Activated gamma-delta T cell (primary cell): ENCODE measurements around the gene HTRA2.

Source experiments
- DNase-seq: peaks from one replicate; lab custom pipeline; 2025; lab: John Stamatoyannopoulos, UW

Gene HTRA2

DNA sequence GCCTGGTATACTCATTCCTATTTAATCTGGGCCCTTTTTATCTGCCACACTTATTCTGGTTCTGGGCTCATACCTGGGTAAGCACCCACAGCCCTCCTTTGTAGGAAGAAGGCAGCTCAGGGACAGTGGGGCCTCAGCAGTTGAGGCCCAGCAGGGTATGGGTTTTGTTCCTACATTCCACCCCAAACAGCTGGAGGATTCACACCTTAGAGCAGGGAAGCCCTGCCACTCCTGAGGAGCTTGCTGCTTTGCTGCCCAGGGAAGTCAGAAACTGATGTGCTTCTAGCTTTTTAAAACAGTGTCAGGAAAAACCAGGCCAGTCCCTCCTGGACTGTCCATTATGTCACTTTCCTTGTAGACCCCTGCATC lies 29.2 kb upstream of the HTRA2 start:
- no peak for DNase-seq

DNA sequence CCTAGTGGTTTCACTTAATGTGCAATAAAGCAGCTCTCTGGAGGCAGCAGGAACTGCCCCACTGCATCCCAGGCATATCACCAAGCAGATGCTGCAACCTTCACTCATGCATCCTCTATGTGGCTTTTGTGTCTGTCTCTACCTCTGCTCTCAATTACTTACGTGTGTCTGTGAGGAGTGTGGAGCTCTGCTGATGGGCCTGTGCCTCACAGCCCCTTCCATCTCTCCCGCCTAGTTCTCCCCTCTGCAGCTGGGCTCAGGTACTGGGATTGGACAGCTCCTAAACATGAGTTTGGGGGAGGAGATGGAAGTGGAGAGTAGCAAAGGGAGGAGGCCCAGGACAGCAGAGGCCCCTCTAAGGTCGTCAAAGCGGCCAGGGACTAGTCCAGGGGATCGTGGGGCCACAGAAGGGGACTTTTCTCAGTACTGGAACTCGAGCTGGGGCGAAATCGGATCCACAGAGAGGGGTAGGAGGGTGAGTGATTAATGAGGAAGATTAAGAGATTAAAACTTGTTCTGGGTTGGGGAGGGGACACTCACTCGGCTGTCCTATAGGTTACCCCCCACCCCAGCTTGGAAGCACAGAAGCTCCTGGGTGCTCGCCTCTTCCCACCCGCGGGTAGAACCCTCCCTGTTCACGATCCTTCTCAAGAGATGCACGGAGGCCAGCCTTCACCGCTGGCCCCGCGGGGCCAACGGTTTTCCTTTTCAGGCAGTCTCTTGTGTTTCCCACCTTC lies 28.2 kb upstream of the HTRA2 start:
- no peak for DNase-seq

DNA sequence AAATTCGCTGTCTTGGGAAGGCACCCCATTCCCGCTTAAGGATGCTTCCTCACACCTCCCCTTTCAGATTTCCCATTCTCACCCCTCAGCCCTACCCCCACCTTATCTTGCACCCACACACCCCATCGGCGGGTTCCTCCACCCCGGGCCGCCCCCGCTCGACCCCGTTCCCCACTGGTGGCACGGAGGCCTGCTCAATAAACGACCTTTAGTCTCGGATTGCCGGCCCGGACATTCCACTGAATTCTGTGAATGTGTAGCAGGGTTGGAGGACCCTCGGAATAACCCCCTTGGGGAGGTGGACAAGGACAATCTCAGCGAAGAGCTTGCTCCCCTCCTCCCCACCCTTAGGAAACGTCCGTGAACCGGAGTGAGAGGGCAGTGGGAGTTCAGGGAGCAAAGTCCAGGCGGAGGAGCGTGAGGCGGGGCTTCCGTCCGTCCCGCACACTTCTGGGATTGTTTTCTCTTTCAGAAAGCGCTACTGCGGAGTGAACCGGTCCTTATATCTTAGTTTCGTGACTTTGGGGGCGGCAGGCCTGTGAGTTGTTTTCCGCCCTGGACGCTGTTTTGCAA lies 27.5 kb upstream of the HTRA2 start:
- no peak for DNase-seq

DNA sequence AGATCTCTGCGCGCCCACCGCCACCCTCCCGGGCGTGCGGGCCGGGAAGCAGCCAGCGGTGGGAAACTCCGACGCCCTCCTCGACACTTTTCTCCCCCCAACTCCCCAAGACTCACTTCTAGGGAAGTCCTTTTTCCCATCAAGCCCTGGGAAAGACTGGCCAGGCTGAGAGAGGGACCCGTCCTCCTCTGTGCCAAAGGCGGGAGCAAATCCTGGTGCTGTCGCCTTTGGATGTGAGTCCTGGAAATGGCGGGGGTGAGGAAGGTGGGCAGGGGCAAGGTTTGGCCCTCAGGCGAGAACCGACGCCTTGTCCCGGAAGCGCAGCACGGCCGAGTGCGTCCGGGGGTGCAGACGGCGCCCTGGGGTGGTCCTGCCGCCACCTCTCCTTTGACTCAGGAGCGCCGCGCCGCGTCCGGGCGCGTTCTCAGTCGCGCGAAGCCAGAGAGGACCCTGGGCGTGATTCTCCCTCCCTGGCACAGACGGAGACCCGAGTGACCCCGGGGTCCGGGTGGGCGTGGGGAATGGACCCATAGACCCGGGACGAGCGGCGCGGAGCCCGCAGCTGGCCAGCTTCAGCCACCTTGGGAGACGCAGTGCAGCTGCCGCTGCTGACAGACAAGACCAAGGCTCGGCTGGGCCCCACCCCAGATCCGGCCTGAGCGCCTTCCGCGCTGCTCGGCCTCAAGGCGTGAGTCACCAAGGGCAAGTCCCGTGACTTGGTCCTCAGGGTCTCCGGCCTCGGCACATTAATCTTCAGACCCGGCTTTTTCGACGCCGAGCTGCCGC lies 26.8 kb upstream of the HTRA2 start:
- DNase-seq: peak; percentile 18

DNA sequence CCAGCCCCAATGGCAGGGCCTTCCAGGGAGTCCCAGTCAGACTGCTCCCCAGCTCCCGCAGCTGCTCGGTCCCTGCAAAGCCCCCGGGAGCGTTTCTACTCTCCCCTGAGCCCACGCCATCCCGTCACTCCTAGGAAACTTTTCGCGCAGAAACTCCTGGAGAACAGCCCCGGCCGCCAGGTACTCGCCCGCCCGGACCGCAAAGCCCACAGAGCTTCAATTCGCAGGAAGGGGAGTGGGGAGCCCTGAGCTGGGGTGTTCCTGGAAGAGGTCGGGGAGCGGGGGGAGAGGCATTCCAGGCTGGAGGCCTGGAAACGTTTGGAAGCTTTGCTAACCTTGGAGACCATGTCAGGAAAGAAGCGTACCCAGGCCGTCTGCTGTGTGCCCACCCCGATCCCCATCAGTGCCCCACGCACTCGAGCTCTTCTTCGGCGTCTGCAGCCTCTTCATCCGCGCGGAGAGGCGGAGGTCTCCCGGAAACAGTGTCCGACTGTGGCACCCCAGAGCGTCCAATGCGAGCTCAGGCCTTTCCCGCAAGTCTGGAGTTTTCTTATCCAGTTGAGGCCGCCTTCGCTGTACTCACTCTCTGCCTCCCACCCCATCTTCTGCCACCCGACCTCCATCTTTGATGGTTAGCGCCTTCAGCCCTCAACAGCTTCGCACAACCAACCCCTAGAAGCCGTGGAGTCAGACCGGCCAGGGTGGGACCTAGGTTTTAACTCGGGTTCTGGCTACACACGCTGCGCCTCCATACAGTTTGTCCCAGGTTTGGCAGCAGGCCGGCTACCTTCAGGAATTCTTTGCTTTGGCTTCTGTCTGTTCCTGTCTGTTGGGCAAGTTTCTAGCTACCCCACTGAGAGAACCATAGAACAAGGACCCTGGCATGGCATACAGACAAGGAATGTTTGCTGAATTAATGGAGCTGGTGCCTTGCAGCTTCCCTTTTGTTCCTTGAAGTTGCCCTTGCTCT lies 25.9 kb upstream of the HTRA2 start:
- no peak for DNase-seq

DNA sequence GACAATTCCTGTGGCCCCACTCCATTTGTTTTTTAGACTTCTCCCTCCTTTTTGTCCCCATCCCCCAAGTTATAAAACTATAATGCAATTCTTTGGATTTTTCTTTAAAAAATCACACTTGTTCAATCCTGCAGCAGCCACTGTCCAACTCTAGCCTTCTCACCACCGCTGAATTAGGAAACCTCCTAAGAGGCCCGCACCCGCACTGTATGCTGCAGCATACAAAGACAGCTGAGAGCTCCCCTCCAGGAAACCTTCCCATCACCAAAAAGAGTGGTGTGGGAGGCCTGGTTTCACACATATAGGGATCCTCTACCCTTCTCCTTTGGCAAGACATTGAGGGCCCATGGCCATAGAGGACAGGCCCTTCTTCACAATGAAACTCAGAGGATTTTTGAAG lies 25.1 kb upstream of the HTRA2 start:
- no peak for DNase-seq

DNA sequence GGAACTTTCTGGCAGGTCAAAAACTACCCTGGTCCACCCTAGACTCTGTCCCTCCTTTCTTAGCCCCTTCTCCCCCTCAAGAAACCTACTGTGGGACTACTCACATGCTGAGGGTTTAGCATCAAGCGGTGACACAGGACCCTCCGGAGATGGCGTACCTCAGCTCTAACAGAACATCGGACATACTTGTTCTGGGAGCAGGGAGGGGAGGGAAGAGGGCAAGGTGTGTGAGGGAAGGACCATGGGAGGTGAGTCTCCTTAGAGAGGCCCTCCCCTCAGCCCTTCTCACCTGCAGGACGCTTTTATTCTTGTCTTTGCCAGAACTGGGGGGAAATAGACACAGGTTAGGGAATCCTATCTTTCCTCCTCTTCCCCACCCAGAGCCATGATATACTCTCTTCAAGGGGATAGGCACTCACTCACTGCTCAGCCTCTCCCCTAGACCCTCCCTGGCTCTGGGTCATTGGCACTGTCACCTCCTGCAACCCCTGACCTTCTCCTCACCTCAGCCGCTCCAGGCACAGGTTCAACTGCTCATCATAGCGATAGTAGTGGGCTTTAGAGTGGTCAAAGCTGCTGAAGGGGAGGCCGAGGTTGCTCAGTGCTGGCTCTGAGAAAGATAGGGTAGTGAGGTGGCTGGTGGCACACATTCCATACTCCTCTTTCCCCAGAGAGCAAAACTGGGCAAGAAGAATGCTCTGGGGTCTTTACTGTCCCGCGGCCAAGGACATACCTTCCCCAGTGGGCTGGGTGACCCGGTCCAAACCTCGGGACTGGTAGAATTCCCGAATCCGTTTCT lies 24.1 kb upstream of the HTRA2 start:
- DNase-seq: no peak

DNA sequence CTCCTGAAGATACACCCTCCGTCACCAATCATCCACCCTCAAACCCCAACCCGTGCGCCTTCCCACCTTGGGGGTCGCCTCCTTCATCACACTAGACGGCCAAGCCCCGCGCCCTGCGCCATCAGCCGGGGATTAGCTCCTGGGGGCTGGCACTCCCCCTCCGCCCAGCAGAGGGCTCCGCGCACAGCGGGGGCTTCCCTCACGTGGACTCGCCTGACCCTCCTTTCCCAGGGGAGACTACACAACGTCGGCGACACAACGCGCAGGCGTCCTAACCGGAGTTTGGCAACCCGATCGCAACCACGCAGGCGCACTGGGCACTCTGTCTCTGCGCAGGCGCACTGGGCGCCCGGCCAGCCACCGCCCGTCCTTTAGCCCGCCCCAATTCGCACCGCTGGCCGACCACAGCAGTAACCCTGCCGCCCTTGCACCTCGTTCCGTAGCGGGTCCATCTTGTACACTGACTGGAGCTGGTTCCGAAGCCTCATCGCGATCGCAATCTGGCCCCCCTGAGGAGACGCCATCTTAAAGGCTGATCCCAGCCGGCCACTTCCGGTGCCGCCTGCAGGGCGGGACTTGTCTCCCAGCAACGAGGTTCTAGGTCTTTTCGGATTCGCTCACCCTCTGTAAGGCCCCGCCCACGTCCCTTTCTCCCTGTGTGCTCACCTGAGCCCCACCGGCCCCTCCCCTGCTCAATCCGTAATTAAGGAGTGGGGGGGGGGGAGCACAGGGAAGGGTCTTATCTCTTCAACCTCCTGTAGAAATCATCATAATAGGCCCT lies 22.4 kb upstream of the HTRA2 start, which contains the start of gene PCGF1:
PCGF1 (minus strand) TSS at position 551 of the 781 bp plus-strand sequence; CDS start at position 524, 27 bp downstream.
- peak; percentile 90 for DNase-seq

DNA sequence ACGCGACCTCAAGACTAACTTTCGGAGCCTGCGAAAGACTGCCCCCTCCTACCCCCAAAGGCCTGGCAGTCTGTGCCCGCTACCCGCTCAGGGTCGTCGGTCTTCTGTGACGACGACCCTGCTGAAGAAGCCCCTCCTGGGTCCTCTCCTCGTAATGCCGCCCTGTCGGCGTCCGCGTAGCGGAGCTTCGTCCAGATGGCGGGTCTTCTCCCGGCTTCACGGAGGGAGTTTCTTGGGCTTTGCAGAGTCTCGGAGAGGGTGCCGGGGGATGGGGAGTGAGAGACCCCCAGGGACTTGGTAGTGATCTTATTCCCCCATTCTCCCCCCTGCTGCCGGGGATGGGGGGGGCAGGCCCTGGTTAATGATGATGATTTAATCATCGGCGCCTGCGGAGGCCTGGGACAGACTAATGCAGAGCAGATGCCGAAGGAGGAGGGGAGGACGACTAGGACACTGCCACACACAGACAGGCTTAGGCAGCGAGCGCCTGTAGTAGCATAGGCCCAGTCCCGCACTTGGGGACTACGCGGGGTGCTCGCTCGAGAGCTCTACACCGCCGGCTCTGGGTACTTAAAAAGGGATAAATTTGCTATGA lies 21.7 kb upstream of the HTRA2 start:
- DNase-seq: no peak

DNA sequence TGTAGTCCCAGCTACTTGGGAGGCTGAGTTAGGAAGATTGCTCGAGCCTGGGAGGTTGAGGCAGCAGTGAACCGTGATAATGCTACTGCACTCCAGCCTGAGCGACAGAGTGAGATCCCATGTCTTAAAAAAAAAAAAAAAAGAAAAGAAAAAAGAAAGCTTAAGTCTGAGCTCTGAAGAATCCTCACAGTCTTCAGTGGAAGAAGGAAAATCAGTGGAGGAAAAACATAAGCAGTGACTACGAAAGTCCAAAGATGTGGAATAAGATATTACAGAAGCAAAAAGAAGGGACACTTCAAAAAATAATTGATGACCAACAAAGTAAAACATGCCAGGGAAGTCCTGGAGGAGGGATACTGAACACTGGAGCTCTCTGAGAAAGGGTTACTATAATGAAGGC lies 19.5 kb upstream of the HTRA2 start:
- DNase-seq: no peak

DNA sequence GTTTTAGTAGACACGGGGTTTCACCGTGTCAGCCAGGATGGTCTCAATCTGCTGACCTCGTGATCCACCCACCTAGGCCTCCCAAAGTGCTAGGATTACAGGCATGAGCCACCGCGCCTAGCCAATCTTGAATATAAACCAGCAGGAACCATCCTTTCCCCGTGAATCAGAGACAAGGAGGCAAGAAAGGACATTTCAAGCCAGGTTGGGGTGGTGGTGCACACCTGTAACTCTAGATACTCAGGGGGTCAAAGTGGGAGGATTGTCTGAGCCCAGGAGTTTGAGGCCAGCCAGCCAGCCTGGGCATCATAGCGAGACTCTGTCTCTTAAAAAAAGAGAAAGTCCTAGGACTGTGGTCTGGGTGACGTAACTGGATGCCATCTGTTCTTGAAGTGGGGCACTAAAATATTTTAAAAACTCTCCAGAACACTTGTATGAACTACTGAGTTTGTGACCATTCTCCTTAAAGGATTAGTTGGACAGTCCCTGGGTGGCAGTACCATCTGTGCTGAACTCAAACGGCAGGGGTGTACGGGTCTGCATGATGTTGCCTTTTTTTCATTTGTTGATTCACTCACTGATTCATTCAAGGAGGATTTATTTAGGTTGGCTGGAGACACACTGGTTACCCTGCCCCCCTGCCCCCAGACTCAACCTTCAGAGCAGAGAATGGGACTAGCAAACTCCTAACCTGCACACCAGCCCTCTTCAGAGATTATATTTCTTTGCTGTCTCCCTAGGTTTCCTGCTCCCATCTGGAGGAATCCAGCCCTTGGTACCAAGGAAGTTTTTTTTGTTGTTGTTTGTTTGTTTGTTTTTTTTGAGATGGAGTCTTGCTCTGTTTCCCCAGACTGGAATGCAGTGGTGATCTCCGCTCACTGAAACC lies 18.4 kb upstream of the HTRA2 start:
- no peak for DNase-seq

DNA sequence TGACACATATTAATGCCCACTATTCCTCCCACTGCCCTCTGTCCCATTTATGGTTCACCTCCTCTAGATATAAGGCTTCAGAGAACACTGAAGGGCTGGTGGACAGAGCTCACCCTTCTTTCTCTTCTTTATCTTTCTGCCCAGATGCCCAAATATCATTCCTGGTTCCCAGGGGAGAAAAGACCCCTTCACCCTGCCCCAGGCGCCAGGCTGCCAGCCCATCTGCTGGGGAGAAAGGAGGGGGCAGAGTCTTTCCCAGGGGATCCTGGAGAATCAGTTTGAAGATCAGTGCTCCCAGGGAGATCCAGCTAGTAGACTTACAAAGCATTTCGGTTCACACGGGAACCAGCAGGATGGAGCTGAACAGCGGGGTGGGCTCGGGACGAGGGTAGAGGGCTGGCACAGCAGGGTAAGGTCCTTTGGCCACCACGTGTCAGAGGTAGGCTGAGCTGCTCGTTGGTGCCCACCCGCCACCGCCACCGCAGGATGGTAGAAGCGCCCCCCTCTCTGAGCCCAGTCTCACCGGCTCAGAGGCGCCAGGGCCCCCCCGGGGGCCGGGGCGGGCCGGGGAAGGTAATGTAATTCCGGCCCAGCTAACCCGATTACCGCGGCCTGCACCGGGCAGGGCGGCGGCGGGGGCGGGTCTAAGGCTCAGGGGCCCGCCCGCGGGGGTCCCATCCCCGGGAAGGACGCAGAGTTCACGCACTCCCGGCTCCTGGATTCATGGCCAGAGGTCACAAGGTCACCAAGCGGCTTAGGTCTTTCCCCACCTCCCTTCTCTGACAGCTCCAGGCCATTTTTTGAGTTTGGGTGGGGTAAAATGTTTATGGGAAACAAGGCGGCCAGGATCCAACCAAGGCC lies 16.8 kb upstream of the HTRA2 start:
- DNase-seq: no peak

DNA sequence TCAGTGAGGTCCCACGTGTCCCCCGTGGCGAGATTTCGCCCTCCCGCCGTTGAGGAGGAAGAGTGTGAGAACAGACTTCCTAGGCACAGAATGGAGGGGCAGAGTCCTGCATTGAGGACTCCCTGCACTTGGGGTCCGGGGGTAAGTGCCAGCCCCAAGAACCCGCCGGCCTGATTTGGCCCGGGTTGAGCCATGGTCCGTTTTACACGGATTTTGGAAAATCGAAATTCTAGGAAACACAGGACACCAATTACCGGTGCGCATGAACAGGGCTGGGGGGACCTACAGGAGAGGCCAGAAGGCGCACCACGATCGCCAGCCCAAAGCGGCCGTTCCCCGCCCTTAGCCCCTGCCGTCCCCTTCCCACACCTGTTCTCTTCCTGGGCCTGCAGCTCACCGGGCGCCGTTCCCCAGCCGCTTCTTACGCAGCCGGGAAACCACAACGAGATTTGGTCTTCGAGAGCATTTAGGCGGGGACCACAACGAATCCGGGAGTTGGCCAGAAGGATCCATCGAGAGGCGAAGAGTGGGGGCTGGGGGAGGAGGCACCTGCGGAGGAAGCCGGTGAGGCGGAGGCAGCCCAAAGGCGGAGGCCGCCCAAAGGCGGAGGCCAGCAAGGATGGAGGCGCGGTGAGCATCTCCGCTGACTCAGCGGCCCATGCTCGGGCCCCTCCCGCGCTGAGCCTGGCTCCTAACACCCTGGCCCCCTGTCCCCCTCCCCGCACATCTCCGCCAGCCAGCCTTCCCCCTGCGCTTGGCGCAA lies 15.9 kb upstream of the HTRA2 start:
- no peak for DNase-seq

DNA sequence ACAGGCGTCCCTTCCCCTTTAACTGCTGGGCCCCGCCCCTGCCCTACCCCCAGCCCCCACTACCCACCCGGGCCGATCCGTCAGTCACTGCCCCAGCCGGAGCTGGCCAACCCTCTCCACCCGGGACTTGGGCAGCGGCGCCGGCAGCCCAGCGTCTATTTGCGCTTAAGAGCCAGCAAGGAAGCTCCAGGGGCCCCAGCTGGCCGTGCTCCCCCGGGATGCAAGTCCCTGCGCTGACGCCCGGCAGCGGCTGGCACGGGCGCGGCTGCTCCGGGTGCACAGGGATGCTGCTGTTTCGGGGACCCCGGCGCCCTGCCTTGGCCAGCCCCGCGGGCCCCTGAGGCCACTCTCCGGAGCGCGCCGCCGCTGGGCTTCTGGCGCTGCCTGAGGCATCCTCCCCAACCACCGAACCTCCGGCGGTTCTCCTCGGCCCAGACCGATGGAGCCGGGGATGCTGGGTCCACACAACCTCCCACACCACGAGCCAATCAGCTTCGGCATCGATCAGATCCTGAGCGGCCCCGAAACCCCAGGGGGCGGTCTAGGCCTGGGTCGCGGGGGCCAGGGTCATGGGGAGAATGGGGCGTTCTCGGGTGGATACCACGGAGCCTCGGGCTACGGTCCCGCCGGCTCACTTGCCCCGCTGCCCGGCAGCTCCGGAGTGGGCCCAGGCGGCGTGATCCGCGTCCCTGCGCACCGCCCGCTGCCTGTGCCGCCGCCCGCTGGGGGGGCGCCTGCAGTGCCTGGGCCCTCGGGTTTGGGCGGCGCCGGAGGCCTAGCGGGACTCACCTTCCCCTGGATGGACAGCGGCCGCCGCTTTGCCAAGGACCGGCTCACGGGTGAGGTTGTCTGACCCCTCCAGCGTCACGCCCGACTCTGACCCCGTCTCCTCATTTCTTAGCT lies 15.1 kb upstream of the HTRA2 start, which contains the start of gene TLX2:
TLX2 (plus strand) TSS at position 83 of the 903 bp plus-strand sequence; CDS start at position 440, 357 bp downstream.
- DNase-seq: no peak

DNA sequence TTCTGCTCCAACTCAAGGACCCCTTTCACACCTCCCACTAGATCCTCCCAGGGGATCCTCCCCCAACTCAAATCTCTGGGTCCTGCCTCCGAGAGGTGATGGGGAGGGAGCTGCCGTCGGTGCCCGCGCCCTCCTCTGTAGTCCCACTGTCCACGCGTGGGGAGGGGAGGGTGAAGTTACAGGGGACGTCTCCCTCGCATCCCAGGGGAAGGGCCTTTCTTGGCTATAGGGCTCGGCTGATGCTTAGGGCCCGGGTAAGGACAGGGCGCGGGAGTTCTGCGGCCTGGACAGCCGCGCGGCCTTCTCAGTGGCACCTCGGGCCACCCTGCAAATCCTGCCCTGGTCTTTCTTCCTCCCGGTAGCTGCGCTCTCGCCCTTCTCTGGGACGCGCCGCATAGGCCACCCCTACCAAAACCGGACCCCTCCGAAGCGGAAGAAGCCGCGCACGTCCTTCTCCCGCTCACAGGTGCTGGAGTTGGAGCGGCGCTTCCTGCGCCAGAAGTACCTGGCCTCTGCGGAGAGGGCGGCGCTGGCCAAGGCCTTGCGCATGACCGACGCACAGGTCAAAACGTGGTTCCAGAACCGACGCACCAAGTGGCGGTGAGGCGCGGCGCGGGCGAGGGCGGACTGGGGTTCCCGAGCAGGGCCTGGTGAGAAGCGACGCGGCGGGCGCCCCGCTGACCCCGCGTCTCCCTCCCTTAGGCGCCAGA lies 14.3 kb upstream of the HTRA2 start:
- no peak for DNase-seq
